ENCODE measurements around the gene PARD3B.

PARD3B gene

DNA sequence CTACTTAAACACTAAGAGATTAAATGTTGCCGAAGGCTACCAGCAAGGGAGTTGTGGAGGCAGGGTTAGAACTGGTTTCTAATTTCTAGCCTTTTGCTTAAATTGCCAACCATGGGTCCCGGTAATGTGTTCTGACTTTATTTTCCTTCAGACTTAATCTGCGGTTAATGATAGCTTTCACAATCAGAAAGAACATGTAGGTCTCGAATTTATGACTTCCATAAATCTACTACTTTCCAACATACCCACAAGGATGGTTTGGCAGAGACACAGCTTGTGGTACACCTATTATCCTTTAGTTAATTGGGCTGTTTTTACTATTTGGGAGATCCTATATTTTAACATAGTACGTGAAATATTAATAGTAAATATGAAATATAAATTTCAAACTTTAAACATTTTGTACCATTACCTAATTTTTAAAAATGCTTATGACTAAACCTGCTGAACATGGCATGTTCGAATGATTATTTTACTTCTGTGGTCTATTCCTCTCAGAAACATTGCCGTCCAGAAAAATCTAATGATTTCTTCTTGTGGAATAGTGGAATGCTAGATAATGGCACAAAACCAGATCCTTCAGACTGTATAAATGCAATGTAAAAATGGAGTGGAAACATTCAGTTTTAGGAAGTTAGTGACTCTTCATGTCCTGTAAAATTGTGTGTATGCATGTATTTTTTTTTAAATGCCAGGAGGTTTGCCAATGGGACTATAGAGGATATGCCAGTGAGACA, 41.3 kb downstream of the PARD3B start:
- Mint-ChIP-seq H3K36me3 (ENCODE audit: low read depth) (peaks cover 1% of the 10 kb centered on the region), H3K4me3 (no peak overlapping the region), H3K9me3 (peaks cover 10% of the 10 kb centered on the region), H3K27me3 (peaks cover 1% of the 10 kb centered on the region), H3K27ac (no peak overlapping the region), H3K4me1 (no peaks in the 10 kb centered on the region)
- ATAC-seq (no peak), DNase-seq (no peak)

DNA sequence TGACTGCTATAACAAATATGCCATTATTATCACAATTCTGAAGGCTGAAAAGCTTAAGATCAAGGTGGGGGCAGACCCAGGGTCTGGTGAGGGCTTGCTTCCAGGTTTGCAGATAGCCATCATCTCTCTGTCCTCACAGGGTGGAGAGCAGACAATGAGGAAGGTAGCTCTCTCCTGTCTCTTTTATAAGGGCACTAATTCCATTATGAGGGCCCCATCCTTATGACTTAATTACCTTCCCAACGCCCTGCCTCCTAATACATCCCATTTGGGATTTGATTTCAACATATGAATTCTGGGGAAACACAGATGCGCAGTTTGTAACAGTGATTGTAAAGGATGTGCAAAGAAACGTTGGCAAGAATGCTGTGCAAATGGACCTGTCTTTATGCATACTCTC, 44.8 kb downstream of the PARD3B start:
- Mint-ChIP-seq H3K4me3 (no peak overlapping the region), H3K4me1 (no peaks in the 10 kb centered on the region), H3K27ac (no peak overlapping the region), H3K36me3 (ENCODE audit: low read depth) (peaks cover 1% of the 10 kb centered on the region), H3K27me3 (no peaks in the 10 kb centered on the region), H3K9me3 (peaks cover 10% of the 10 kb centered on the region)
- DNase-seq (no peak), ATAC-seq (no peak)

DNA sequence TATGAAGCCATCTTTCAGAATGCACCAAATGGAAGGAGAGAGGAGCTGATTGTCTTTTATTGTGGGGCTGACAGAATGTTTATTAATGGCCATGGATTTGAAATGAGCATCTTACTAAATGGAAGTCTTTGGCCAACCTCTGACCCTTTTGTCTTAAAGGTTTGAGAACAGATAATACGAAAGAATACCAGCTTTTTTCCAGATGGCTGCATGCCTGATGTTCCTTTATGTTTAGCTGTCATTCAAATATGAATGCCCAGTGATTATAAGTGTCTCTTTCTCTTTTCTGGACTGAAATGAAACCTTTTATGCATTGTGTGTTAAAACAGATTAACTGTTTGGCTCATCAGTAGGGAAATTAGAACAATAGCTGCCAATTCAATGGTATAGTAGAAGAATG, 46.0 kb downstream of the PARD3B start:
- no peak for DNase-seq
- H3K27ac Mint-ChIP-seq, result no peak overlapping the region
- no peaks in the 10 kb centered on the region for H3K4me1 Mint-ChIP-seq
- H3K27me3 Mint-ChIP-seq, result no peaks in the 10 kb centered on the region
- H3K4me3 Mint-ChIP-seq, result no peak overlapping the region
- peaks cover 1% of the 10 kb centered on the region for H3K36me3 Mint-ChIP-seq (ENCODE audit: low read depth)
- peaks cover 10% of the 10 kb centered on the region for H3K9me3 Mint-ChIP-seq
- ATAC-seq, result no peak

DNA sequence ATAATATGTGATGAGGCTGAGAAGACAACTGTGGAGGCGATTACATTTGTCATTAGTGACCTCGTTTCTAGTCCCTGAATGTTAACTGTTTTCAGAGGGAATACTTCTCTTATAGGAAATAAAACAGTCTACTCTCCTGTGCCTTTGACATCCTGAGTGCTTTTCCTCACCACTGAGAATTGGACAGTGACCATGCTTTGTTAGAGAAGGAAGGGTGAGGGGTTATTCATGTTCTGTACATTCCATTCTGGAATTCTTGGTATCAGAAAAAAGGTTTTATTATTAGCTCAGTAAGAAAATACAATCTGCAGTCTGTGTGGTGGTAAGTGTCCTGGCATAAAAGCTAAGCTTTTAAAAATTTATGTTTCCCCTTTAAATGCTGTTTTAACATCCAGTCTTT, 58.8 kb downstream of the PARD3B start:
- no peak overlapping the region for H3K27ac Mint-ChIP-seq
- no peak overlapping the region for H3K4me3 Mint-ChIP-seq
- ATAC-seq (no peak), DNase-seq (no peak)
- H3K36me3 Mint-ChIP-seq (ENCODE audit: low read depth), result no peaks in the 10 kb centered on the region
- peaks cover 4% of the 10 kb centered on the region for H3K9me3 Mint-ChIP-seq
- peaks cover 2% of the 10 kb centered on the region for H3K27me3 Mint-ChIP-seq
- H3K4me1 Mint-ChIP-seq, result no peaks in the 10 kb centered on the region

DNA sequence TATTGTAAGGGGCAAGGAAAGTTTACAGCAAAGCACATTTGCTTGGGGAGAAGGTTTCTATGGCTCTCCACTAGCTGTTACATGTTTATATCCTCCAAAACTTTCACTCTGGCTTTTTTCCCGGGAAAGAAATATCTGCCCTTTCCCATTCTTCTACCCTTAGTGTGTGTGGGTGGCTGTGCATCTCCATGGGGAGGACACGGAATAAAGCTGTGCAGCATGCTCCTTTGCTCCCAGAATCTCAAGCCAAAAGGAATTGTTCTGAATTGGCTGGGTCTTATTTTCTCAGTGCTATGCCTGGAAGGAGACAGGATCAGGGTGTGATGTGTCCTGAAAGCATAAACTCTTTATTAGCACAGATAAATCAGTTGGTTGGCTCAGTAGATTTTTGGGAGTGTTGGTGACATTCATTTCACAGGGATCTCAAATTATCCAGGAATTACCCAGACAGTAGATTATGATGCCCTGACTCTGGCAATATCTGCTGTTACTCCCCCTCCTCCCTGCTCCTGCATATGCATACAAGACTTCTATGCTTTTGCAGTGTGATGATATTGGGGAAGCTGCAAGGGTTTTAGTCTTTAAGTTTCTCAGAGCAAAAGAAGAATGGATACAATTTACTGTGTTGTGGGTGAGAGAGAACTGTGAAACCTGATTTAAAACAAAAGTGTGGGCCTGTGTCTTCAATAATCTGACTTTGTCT, 63.1 kb downstream of the PARD3B start:
- Mint-ChIP-seq H3K27me3 (peaks cover 1% of the 10 kb centered on the region), H3K9me3 (no peaks in the 10 kb centered on the region), H3K4me3 (no peak overlapping the region), H3K27ac (no peak overlapping the region), H3K36me3 (ENCODE audit: low read depth) (no peaks in the 10 kb centered on the region), H3K4me1 (no peaks in the 10 kb centered on the region)
- DNase-seq, result no peak
- ATAC-seq, result no peak

DNA sequence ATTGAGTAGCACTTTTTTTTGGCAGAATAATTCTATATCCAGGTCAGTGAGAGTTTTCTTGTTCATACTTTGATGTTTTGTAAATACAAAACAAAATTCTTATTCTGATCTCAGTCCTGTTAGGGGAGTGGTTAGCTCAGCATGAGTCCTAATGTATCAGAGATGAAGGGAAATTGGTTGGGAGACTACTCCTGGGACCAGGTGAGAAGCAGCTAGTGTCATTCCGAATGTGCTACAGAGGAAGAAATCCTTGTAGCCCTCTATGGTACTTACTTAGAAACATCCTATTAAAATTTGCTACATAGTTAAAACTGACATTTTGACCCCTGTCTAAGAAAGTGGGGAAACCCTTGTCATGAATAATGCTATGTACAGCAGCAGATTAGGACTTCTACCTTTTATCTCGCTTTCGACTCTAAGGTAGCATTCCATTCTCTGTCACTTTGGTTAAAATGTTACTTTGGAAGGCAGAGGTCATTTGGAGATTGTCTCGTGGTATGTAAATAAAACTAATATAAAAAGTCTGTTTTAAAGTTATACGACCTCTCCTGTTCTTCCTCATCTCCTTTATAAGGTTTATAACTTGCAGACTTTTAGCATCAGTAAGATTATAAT, 65.8 kb downstream of the PARD3B start:
- H3K4me3 Mint-ChIP-seq, result no peak overlapping the region
- H3K9me3 Mint-ChIP-seq, result no peaks in the 10 kb centered on the region
- H3K36me3 Mint-ChIP-seq (ENCODE audit: low read depth), result no peaks in the 10 kb centered on the region
- ATAC-seq, result no peak
- no peak for DNase-seq
- H3K27me3 Mint-ChIP-seq, result peaks cover 1% of the 10 kb centered on the region
- H3K4me1 Mint-ChIP-seq, result no peaks in the 10 kb centered on the region
- H3K27ac Mint-ChIP-seq, result no peak overlapping the region

DNA sequence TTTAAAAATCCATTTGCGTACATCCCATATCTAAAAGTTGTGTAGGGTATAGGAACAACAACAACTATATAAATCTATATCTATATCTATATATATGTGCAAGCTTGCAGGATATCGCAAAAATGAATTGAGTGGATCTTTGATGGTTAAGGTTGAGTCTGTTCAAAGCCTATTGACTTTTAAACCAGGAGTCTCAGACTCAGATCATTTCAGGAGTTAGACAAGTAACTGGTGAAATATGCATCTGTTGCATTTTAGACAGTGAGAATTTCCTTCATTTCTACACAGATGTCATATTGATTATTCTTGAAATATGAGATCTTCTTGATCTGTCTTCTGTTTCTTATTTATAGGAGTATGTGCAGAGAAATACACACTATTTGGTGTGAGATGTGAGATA, 66.5 kb downstream of the PARD3B start:
- no peaks in the 10 kb centered on the region for H3K9me3 Mint-ChIP-seq
- H3K4me1 Mint-ChIP-seq, result no peaks in the 10 kb centered on the region
- no peak overlapping the region for H3K4me3 Mint-ChIP-seq
- no peak for DNase-seq
- no peak overlapping the region for H3K27ac Mint-ChIP-seq
- peaks cover 1% of the 10 kb centered on the region for H3K27me3 Mint-ChIP-seq
- H3K36me3 Mint-ChIP-seq (ENCODE audit: low read depth), result no peaks in the 10 kb centered on the region
- ATAC-seq, result no peak

DNA sequence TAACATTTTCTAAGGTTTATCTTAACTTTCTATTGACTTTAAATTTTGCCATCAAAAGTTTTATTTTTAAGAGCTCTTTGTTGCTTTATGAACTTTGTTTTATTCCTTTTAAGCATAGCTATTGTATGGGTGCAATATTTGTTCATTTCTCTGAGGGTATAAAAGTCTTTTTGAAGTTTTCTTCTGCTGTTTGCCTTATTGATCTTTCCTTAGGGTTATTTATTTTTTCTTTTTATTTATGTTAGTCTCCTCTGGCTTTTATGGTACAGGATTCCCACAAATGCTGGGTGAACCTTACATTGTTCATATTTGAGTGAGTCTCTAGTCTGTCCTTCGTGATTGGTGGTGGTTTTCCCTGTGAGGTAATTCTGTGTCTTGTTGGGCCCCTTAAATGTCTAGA, 68.4 kb downstream of the PARD3B start:
- Mint-ChIP-seq H3K27ac (no peak overlapping the region), H3K27me3 (peaks cover 1% of the 10 kb centered on the region), H3K4me1 (no peaks in the 10 kb centered on the region), H3K9me3 (no peaks in the 10 kb centered on the region), H3K36me3 (ENCODE audit: low read depth) (no peaks in the 10 kb centered on the region), H3K4me3 (no peak overlapping the region)
- no peak for DNase-seq
- ATAC-seq, result no peak

DNA sequence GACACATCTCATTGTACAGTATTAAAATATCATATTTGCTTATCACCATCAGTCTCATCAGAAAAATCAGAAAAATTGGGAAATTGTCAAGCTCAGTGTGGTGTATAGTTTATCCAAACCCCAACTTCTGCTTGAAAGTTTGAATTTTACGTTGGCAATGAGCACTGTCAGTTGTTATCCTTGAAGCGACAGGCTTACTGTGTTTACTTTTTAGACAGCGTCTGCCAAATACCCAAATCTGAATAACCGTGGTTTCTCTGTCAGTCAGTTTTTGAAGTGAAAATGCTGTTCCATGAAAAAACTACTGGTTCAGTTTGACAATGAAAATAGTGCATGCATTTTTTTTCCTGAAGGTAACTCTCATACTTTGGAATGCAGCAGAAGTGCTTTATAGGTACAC, 70.2 kb downstream of the PARD3B start:
- no peak overlapping the region for H3K27ac Mint-ChIP-seq

DNA sequence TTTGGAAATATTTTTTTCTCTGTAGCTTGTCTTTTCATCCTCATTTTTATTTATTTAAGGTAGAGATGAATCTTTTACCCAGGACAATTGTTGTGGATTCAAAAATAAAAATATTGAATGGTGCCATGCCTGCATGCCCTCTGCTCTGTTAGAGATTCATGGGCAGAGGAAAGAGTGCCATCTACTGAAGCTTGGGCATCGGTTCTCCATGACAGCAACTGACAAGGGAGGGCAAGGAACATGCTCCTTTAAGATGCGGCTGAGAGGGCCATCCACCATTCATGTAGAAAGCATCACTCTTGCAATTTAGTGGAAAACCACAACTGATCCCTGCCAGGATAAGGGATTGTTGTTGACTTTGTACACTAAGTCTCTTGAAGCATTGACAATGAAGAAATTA, 79.9 kb downstream of the PARD3B start:
- DNase-seq (no peak), ATAC-seq (no peak)
- no peaks in the 10 kb centered on the region for H3K9me3 Mint-ChIP-seq
- no peaks in the 10 kb centered on the region for H3K4me1 Mint-ChIP-seq
- no peaks in the 10 kb centered on the region for H3K27me3 Mint-ChIP-seq
- H3K4me3 Mint-ChIP-seq, result no peak overlapping the region
- H3K27ac Mint-ChIP-seq, result no peak overlapping the region
- H3K36me3 Mint-ChIP-seq (ENCODE audit: low read depth), result no peaks in the 10 kb centered on the region

More for the DNA sequence above, 70.2 kb downstream of the PARD3B start:
- H3K27me3 Mint-ChIP-seq, result peaks cover 1% of the 10 kb centered on the region
- no peaks in the 10 kb centered on the region for H3K9me3 Mint-ChIP-seq
- H3K36me3 Mint-ChIP-seq (ENCODE audit: low read depth), result no peaks in the 10 kb centered on the region
- DNase-seq (no peak), ATAC-seq (no peak)
- H3K4me3 Mint-ChIP-seq, result no peak overlapping the region
- no peaks in the 10 kb centered on the region for H3K4me1 Mint-ChIP-seq

DNA sequence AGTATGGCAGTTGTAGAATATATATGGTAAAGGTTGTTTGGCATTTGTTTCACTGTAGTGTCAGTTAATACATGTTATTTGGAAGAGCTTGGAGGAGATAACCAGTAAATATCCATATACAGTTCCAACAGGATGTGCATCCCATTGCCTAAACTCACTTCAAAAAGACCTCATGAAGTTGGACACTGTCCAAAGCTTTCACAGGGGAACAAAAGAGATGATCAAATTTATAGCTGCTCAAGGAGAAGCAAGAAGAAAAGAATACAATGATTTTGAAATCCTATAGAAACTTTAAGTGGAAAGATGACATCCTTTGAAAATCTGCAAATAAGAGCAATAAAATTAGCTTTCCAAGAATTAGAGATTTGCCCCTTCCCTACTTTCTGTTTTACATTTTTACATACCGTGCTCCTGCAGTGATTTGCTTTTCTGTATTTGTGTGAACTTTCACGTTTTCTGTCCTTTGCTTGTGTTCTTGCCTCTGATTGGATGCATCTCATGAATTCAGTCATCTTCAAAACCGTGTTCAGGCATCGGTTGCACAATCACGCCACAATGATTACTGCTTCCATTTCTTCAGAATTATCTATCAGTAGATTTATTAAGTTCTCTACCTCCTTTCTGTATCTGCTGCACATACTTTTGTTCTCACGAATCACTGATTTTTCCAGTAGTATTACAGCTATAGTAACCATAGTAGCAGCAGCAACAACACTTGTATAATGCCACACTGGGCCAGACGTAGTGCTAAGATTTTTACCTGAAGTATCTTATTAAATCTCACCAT, 83.8 kb downstream of the PARD3B start:
- H3K27ac Mint-ChIP-seq, result no peak overlapping the region
- H3K4me1 Mint-ChIP-seq, result no peaks in the 10 kb centered on the region
- no peak overlapping the region for H3K4me3 Mint-ChIP-seq
- no peaks in the 10 kb centered on the region for H3K36me3 Mint-ChIP-seq (ENCODE audit: low read depth)
- peaks cover 9% of the 10 kb centered on the region for H3K27me3 Mint-ChIP-seq
- DNase-seq (no peak), ATAC-seq (no peak)
- no peaks in the 10 kb centered on the region for H3K9me3 Mint-ChIP-seq

DNA sequence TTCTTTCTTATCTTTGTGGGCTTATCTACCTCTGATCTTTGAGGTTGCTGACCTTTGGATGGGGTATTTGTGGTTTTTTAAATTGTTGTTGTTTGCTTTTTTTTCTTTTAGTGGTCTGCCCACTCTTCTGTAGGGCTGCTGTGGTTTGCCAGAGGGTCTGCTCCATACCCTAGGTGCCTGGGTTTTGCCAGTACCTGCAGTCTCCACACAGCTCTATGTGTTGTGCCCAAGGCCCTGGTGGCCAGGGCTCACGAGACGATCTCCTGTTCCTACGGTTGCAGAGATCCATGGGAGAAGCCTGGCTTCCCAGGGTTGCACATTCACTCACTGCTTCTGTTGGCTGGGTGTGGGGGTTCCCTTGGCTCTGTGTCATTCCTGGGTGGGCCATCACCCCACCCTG, 87.1 kb downstream of the PARD3B start:
- DNase-seq (no peak), ATAC-seq (no peak)
- Mint-ChIP-seq H3K4me1 (no peaks in the 10 kb centered on the region), H3K36me3 (ENCODE audit: low read depth) (no peaks in the 10 kb centered on the region), H3K9me3 (no peaks in the 10 kb centered on the region), H3K27me3 (peaks cover 10% of the 10 kb centered on the region), H3K4me3 (no peak overlapping the region), H3K27ac (no peak overlapping the region)

DNA sequence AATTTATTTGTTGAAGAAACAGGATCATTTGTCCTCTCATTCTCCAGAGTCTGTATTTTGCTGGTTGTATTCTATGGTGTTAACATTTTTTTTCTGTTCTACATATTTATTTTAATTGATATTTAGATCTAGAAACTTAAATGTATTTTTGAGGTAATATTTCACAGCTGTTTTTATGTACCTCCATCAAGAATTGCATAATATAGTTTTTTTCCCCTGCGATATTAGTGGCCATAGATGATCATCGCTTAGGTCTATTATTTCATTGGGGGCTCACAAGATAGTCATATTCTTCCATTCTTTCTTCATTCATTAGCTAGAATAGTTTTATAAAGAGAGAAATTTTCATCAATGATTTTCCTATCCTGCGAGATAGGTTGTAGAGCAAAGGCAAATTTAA, 89.3 kb downstream of the PARD3B start:
- ATAC-seq (no peak), DNase-seq (no peak)
- Mint-ChIP-seq H3K27ac (no peak overlapping the region), H3K36me3 (ENCODE audit: low read depth) (no peaks in the 10 kb centered on the region), H3K27me3 (peaks cover 10% of the 10 kb centered on the region), H3K4me3 (no peak overlapping the region), H3K4me1 (no peaks in the 10 kb centered on the region), H3K9me3 (no peaks in the 10 kb centered on the region)

DNA sequence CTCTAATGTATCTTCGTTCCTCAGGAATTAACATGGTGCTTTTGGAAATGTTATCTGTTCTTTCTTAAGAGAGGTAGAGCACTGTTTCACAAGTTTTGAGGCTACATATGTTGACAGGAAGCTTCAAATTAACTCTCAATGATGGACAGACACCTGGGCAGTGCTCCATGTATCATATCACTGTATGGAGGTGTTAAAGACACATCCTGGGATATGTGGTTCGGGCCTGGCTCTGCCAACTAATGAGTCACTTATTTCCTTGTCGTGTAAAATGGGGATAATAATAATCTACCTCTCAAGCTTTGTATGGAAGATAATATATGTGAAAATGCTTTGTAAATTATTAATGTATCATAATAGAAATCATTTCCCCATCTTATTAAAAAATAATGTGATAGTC, 90.2 kb downstream of the PARD3B start:
- Mint-ChIP-seq H3K4me1 (no peaks in the 10 kb centered on the region), H3K9me3 (no peaks in the 10 kb centered on the region), H3K27me3 (peaks cover 10% of the 10 kb centered on the region), H3K36me3 (ENCODE audit: low read depth) (no peaks in the 10 kb centered on the region), H3K4me3 (no peak overlapping the region), H3K27ac (no peak overlapping the region)
- DNase-seq (no peak), ATAC-seq (no peak)

All from activated naive CD8-positive, alpha-beta T cell treated with anti-CD3 and anti-CD28 coated beads, Interleukin-2, amount 50 U/mL, for 24 hours (primary cell).